UCSD-AML1 (cell line): ENCODE data around the gene LYL1.

Source experiments
- DNase-seq: peaks from one replicate; lab custom pipeline; 2025; ENCODE audit not compliant: unreplicated experiment; lab: John Stamatoyannopoulos, UW

Gene LYL1

GRCh38 chr19:13130886-13131490 is 28.3 kb upstream of the LYL1 start:
- no peak for DNase-seq

- DNase-seq: no peak
These were observed 26.7 kb upstream of the LYL1 start for GRCh38 chr19:13129384-13129783.

- no peak for DNase-seq
These were observed 25.9 kb upstream of the LYL1 start for GRCh38 chr19:13128583-13128982.

- DNase-seq: no peak
These were observed 25.3 kb upstream of the LYL1 start for GRCh38 chr19:13127811-13128575.

- no peak for DNase-seq
These were observed 24.4 kb upstream of the LYL1 start for GRCh38 chr19:13127051-13127450.

- DNase-seq: no peak
These were observed 20.6 kb upstream of the LYL1 start for GRCh38 chr19:13122980-13123957.

GRCh38 chr19:13122275-13122878 is 19.7 kb upstream of the LYL1 start:
- no peak for DNase-seq

GRCh38 chr19:13121551-13122274 is 19.1 kb upstream of the LYL1 start:
- DNase-seq: no peak

- no peak for DNase-seq
These were observed 18.2 kb upstream of the LYL1 start for GRCh38 chr19:13120817-13121216.

GRCh38 chr19:13120031-13120430 is 17.4 kb upstream of the LYL1 start:
- DNase-seq: no peak

GRCh38 chr19:13119627-13120026 is 17.0 kb upstream of the LYL1 start:
- DNase-seq: no peak

- DNase-seq: peak; percentile 60
These were observed 16.0 kb upstream of the LYL1 start for GRCh38 chr19:13118424-13119193.

GRCh38 chr19:13117772-13118423 is 15.2 kb upstream of the LYL1 start, which contains the start of gene NACC1:
Gene NACC1 (plus strand): TSS chr19:13118264. CDS start chr19:13135208, 16,944 bp downstream.
- peak; percentile 92 for DNase-seq

GRCh38 chr19:13117176-13117771 is 14.6 kb upstream of the LYL1 start:
- DNase-seq: no peak

GRCh38 chr19:13116282-13117175 is 13.9 kb upstream of the LYL1 start, which contains the start of gene TRMT1:
Gene TRMT1 (minus strand): TSS chr19:13116740. CDS start chr19:13116399, 341 bp downstream.
- DNase-seq: peak; percentile 87

GRCh38 chr19:13115936-13116281 is 13.3 kb upstream of the LYL1 start:
- no peak for DNase-seq

- no peak for DNase-seq
These were observed 9.9 kb upstream of the LYL1 start for GRCh38 chr19:13112555-13112954.
